Pancreas (tissue), 10 donors: Measurements from ENCODE around the gene GPR151. TPM values are rescaled to one million over a fixed set of nuclear protein-coding genes. Genes with fewer than 3 reads are reported as not detected.
A peak's percentile ranks its signal among the peaks of the same experiment; 100 is the strongest.
"Not testable (repeated sequence)": the region's sequence is repeated elsewhere in the genome, so short reads cannot be mapped to it uniquely, and the experiment has no call there.

ENCODE experiments used
- ATAC-seq, 4 donors: fragments of 200-7000 bp; cut with Tn5 transposase; one replicate each; pipeline versions ENCODE4 v1.8.0 to v1.9.1; 2020; ENCODE audit warnings: mild to moderate bottlenecking in 4 of 4, moderate library complexity in 4 of 4
- DNase-seq, 6 donors: peaks; one replicate each; pipeline ENCODE4 v3.0.0-alpha.2; 2020
- FAIRE-seq: peaks from 2 replicates; lab custom pipeline; 2012; peaks lifted over from hg19 to GRCh38; lab: Jason Lieb, UNC
- H3K27ac ChIP-seq, 4 donors: fragments of 200-600 bp; sonication (generic); 1 replicate in 3 of 4; 2 replicates in 1 of 4; pipeline versions ENCODE4 v1.5.0 to v1.8.0; 2020
- H3K27me3 ChIP-seq, 4 donors: fragments of 200-600 bp; one replicate each; pipeline ENCODE4 v1.8.0; 2021
- H3K36me3 ChIP-seq, 3 donors: fragments of 200-600 bp; sonication (generic) in 1 of 3; one replicate each; pipeline versions ENCODE4 v1.5.0 to v1.8.0; 2020 to 2021
- H3K4me1 ChIP-seq, 3 donors: fragments of 200-600 bp; one replicate each; pipeline ENCODE4 v1.8.0; 2021
- H3K4me3 ChIP-seq, 4 donors: fragments of 200-600 bp; sonication (generic) in 2 of 4; one replicate each; pipeline versions ENCODE4 v1.5.0 to v1.8.0; 2020 to 2021
- H3K9me3 ChIP-seq, 4 donors: fragments of 200-600 bp; one replicate each; pipeline ENCODE4 v1.8.0; 2021
- CTCF ChIP-seq, 4 donors: fragments of 200-600 bp; sonication (generic) in 3 of 4; IDR thresholded peaks; one replicate each; pipeline versions ENCODE4 v1.5.0 to v1.8.0; 2021; ENCODE audit warnings: antibody characterized with exemption in 4 of 4
- WGBS, 2 donors: extraction: QIAGEN DNeasy Blood & Tissue Kit; methylation state at CpG; one replicate each; pipeline ENCODE4 v1.1.7; 2013; 5-methylcytosine and 5-hydroxymethylcytosine counted together
- intact Hi-C, 3 donors: fragments of 100-400 bp; cut with DNase I; formaldehyde crosslinking; loops; one replicate each; pipeline versions ENCODE4 v1.11.1 to v1.14.2; 2022
- polyA plus RNA-seq, 2 donors: library from polyadenylated mRNA; stranded (reverse); fragments of 200-250 nt; gene quantifications; one replicate each; pipeline ENCODE4 v1.2.3, GENCODE V29; 2013
- total RNA-seq, 6 donors: library from RNA; stranded (reverse); fragmentation: NEBNext Ultra II Directional in 4 of 6; extraction: Animal tissue kit (Norgen Biotek cat#: 25700) in 4 of 6; gene quantifications; one replicate each; pipeline versions ENCODE4 v1.2.1 to v1.2.4, GENCODE V29; 2021 to 2023
- donor health status: healthy with polysubstance abuse.
- donor health status: DM: no; HTN: no; CAD: no; lungs with moderate emphysema.
- donor health status: DM: no; HTN: no; CAD: no.
- donor health status: control.
- donor health status: control.
- donor health status: Bipolar disorder and iron deficiency.
- donor health status: DM: yes; HTN: yes; CAD: no.
- donor health status: DM: no; HTN: no; CAD: no.
- donor health status: DM: no; HTN: no; CAD: no.
- donor health status: DM: yes; HTN: yes; CAD: no.

Gene GPR151
- not detected for total RNA-seq
- polyA plus RNA-seq, result not detected

DNA sequence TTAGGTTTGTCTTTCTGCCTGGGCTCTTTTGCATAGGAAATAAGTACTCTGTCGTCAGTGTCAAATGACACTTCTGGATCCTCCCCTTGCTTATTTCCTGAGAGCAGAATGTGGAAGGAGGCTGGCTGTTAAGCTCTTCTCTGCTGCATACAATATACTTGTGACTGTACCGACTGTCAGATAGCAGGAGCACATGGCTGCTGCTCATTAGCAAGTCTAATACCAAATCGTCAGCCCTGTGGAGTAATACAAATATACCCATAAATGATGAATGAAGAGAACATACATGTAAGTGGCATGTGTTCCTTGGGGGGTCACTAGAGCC, at the start of gene GPR151:
TSS of gene GPR151 (minus strand) at position 40 of the 325 bp plus-strand sequence. CDS start 77 bp downstream, outside the sequence.
- no peaks in the 10 kb centered on the region for H3K4me1 ChIP-seq
- H3K36me3 ChIP-seq, result peaks cover 0 to 6% (median 0%) of the 10 kb centered on the region in 3 donors
- DNase-seq, result no peak
- no peak within 1 kb of the TSS for H3K4me3 ChIP-seq
- FAIRE-seq, result no peak
- H3K27ac ChIP-seq, result no peak within 1 kb of the TSS
- no peak for ATAC-seq
- 23 to 25% methylated on average over 3 of the region's 3 CpGs for WGBS, 2 donors
- no peak for TF ChIP-seq CTCF (IDR thresholded peaks at IDR 0.05)
- intact Hi-C loops, result no loop called here
- H3K27me3 ChIP-seq, result no peaks in the 10 kb centered on the region
- H3K9me3 ChIP-seq, result no peaks in the 10 kb centered on the region

DNA sequence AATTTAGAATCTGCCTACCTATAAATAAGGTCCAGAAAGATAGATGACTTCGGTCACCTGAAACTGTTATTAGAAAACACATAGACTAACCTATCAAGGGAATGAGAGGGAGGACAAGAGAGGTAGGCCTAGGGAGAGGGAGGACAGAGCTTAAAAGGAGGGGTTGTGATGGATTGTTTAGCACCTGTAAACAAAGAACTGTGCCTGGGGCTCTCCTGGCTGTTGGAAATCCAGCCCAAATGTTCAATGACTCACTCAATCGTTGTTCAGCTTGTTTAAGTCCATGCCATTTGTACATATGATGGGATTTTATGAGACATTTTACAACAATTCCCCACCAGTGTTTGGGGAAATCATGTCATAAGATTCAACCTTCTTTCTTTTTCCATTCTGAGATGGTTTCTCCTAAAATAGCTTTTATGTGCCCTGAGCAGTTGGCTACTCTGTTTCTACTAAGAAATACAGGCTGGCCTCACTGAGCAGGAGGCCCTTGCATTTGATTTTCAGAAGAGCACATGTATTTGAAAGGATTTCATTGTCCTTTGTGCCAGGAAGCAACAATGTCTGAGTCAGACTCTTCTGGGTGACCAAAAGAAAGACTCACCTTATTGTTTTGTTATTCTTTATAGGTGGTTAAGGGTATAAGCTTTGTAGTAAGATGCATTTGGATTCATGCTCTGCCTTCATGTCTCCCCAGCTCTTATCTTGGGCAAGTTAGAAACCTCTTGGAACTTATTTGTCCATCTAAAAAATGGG, 48.2 kb upstream of the GPR151 start:
- ATAC-seq (no peak), FAIRE-seq (no peak), DNase-seq (no peak)
- H3K27ac ChIP-seq, result no peak overlapping the region
- H3K9me3 ChIP-seq, result no peaks in the 10 kb centered on the region
- TF ChIP-seq CTCF (IDR thresholded peaks at IDR 0.05), result no peak
- WGBS, 2 donors, result 46 to 57% methylated on average over 2 of the region's 2 CpGs
- no peaks in the 10 kb centered on the region for H3K36me3 ChIP-seq
- intact Hi-C loops, result no loop called here
- H3K27me3 ChIP-seq, result no peaks in the 10 kb centered on the region
- H3K4me1 ChIP-seq, result no peaks in the 10 kb centered on the region
- H3K4me3 ChIP-seq, result no peak overlapping the region

GRCh38 chr5:146562461-146562860, 46.5 kb upstream of the GPR151 start:
- no peak for TF ChIP-seq CTCF (IDR thresholded peaks at IDR 0.05)
- no peak for DNase-seq
- Histone ChIP-seq H3K27me3 (no peaks in the 10 kb centered on the region), H3K36me3 (no peaks in the 10 kb centered on the region), H3K4me1 (no peaks in the 10 kb centered on the region), H3K9me3 (no peaks in the 10 kb centered on the region), H3K4me3 (no peak overlapping the region), H3K27ac (no peak overlapping the region)
- WGBS, 2 donors, result 83 to 86% methylated on average over 4 of the region's 4 CpGs
- no peak for ATAC-seq
- intact Hi-C loops, result no loop called here
- no peak for FAIRE-seq

- no peak for TF ChIP-seq CTCF (IDR thresholded peaks at IDR 0.05)
- intact Hi-C loops, result no loop called here
Observed at GRCh38 chr5:146561711-146562110, 45.7 kb upstream of the GPR151 start.

GRCh38 chr5:146560205-146560812, 44.3 kb upstream of the GPR151 start:
- ATAC-seq (peak in 3 of 4 donors; percentile 39 to 75 (median 67)), DNase-seq (peak in 2 of 6 donors; percentile 12 to 18), FAIRE-seq (no peak)
- Histone ChIP-seq H3K27ac (no peak overlapping the region), H3K27me3 (no peaks in the 10 kb centered on the region), H3K4me1 (no peaks in the 10 kb centered on the region), H3K4me3 (no peak overlapping the region), H3K9me3 (no peaks in the 10 kb centered on the region), H3K36me3 (no peaks in the 10 kb centered on the region)
- TF ChIP-seq CTCF (IDR thresholded peaks at IDR 0.05), result no peak
- WGBS, 2 donors, result 32 to 37% methylated on average over 3 of the region's 3 CpGs
- intact Hi-C loops, result no loop called here

More at GRCh38 chr5:146561711-146562110, 45.7 kb upstream of the GPR151 start:
- Histone ChIP-seq H3K27me3 (no peaks in the 10 kb centered on the region), H3K36me3 (no peaks in the 10 kb centered on the region), H3K9me3 (no peaks in the 10 kb centered on the region), H3K4me3 (no peak overlapping the region), H3K4me1 (no peaks in the 10 kb centered on the region), H3K27ac (no peak overlapping the region)
- FAIRE-seq (no peak), DNase-seq (no peak), ATAC-seq (no peak)
- 67 to 69% methylated on average over 5 of the region's 5 CpGs for WGBS, 2 donors

GRCh38 chr5:146556884-146557283, 40.9 kb upstream of the GPR151 start:
- not testable (repeated sequence) for DNase-seq, H3K27me3 ChIP-seq, H3K9me3 ChIP-seq, FAIRE-seq, ATAC-seq, H3K4me3 ChIP-seq, H3K36me3 ChIP-seq, H3K4me1 ChIP-seq, H3K27ac ChIP-seq
- intact Hi-C loops, result loop anchor here in 1 of 3 donors (10.0 kb wide), 1 partner anchor 418 kb away; no protein-coding TSS in a partner anchor
- WGBS, 2 donors, result 85 to 94% methylated on average over 4 of the region's 4 CpGs
